ENCODE results near the gene RHBDD1. TPM values are rescaled to one million over a fixed set of nuclear protein-coding genes. Genes with fewer than 3 reads are reported as not detected.

RHBDD1 gene
- polyA plus RNA-seq, 1 donor from 2014 or later = 5.4 TPM

DNA sequence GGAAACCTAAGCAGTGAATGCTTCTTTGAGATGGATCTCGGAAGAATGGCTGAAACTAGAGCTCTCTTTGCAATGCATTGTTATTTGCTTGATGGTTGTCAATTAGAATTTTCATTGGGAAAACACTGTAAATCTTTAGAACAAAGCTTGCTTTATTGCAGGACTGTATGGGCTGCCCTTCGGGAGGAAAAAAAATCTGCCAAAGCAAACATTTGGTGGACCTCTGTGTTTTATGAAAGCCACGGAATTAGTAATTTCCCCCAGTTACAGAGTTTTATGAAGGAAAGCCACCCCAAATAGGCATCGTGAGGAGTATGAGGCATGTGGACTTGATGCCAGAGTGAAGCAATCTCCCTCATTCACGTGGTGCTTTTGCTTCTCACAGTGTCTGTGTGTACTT is 33.5 kb downstream of the RHBDD1 start:
- H3K36me3 ChIP-seq (ENCODE audit: insufficient read depth, low read length) = no peaks in the 10 kb centered on the region
- H3K9ac ChIP-seq (ENCODE audit: low read length) = no peak overlapping the region
- no peaks in the 10 kb centered on the region for H3K79me2 ChIP-seq (replicated peaks; ENCODE audit: insufficient read depth, low read length)
- no peaks in the 10 kb centered on the region for H3F3A ChIP-seq (ENCODE audit: insufficient read depth, low read length, poor library complexity, severe bottlenecking)
- H3K27ac ChIP-seq (ENCODE audit: low read length) = no peak overlapping the region
- no peaks in the 10 kb centered on the region for H3K27me3 ChIP-seq (ENCODE audit: insufficient read depth, low read depth, low read length)
- TF ChIP-seq EZH2 (IDR thresholded peaks at IDR 0.05; ENCODE audit: borderline replicate concordance, insufficient read depth, low read length, poor library complexity, severe bottlenecking) (no peak), REST (IDR thresholded peaks at IDR 0.05; ENCODE audit: borderline replicate concordance) (no peak), EP300 (conservative IDR thresholded peaks at IDR 0.05; ENCODE audit: poor library complexity, severe bottlenecking) (no peak), RAD21 (conservative IDR thresholded peaks at IDR 0.05) (no peak), SMC3 (conservative IDR thresholded peaks at IDR 0.05; ENCODE audit: poor library complexity) (no peak), TAF1 (IDR thresholded peaks at IDR 0.05; ENCODE audit: low read depth) (no peak), MXI1 (conservative IDR thresholded peaks at IDR 0.05; ENCODE audit: poor library complexity, severe bottlenecking) (no peak), POLR2AphosphoS5 (IDR thresholded peaks at IDR 0.05) (no peak)
- TF ChIP-seq, protein P1, sequence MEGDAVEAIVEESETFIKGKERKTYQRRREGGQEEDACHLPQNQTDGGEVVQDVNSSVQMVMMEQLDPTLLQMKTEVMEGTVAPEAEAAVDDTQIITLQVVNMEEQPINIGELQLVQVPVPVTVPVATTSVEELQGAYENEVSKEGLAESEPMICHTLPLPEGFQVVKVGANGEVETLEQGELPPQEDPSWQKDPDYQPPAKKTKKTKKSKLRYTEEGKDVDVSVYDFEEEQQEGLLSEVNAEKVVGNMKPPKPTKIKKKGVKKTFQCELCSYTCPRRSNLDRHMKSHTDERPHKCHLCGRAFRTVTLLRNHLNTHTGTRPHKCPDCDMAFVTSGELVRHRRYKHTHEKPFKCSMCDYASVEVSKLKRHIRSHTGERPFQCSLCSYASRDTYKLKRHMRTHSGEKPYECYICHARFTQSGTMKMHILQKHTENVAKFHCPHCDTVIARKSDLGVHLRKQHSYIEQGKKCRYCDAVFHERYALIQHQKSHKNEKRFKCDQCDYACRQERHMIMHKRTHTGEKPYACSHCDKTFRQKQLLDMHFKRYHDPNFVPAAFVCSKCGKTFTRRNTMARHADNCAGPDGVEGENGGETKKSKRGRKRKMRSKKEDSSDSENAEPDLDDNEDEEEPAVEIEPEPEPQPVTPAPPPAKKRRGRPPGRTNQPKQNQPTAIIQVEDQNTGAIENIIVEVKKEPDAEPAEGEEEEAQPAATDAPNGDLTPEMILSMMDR (IDR thresholded peaks at IDR 0.05; ENCODE audit: poor library complexity, severe bottlenecking) = no peak
- no peaks in the 10 kb centered on the region for H3K9me3 ChIP-seq (ENCODE audit: low read length)
- H2AFZ ChIP-seq (ENCODE audit: low read depth, low read length) = no peak overlapping the region
- H3K4me3 ChIP-seq (ENCODE audit: low read length) = no peak overlapping the region
- H3K9me2 ChIP-seq (ENCODE audit: insufficient read depth, low read length) = no peaks in the 10 kb centered on the region
- no peak overlapping the region for H3K4me2 ChIP-seq (ENCODE audit: low read length)
- no peaks in the 10 kb centered on the region for H4K20me1 ChIP-seq (ENCODE audit: insufficient read depth)

- Histone ChIP-seq H3K36me3 (ENCODE audit: insufficient read depth, low read length) (no peaks in the 10 kb centered on the region), H3K27ac (ENCODE audit: low read length) (no peak overlapping the region), H3K4me3 (ENCODE audit: low read length) (no peak overlapping the region), H3K9me2 (ENCODE audit: insufficient read depth, low read length) (no peaks in the 10 kb centered on the region), H4K20me1 (ENCODE audit: insufficient read depth) (no peaks in the 10 kb centered on the region), H3K9ac (ENCODE audit: low read length) (no peak overlapping the region), H3K9me3 (ENCODE audit: low read length) (no peaks in the 10 kb centered on the region), H3K4me2 (ENCODE audit: low read length) (no peak overlapping the region), H3K27me3 (ENCODE audit: insufficient read depth, low read depth, low read length) (no peaks in the 10 kb centered on the region), H3F3A (ENCODE audit: insufficient read depth, low read length, poor library complexity, severe bottlenecking) (no peaks in the 10 kb centered on the region), H3K79me2 (replicated peaks; ENCODE audit: insufficient read depth, low read length) (no peaks in the 10 kb centered on the region), H2AFZ (ENCODE audit: low read depth, low read length) (no peak overlapping the region)
- no peak for TF ChIP-seq SMC3 (conservative IDR thresholded peaks at IDR 0.05; ENCODE audit: poor library complexity)
- TF ChIP-seq MXI1 (conservative IDR thresholded peaks at IDR 0.05; ENCODE audit: poor library complexity, severe bottlenecking) = no peak
- no peak for TF ChIP-seq POLR2AphosphoS5 (IDR thresholded peaks at IDR 0.05)
- TF ChIP-seq REST (IDR thresholded peaks at IDR 0.05; ENCODE audit: borderline replicate concordance) = no peak
- TF ChIP-seq EP300 (conservative IDR thresholded peaks at IDR 0.05; ENCODE audit: poor library complexity, severe bottlenecking) = no peak
- TF ChIP-seq RAD21 (conservative IDR thresholded peaks at IDR 0.05) = no peak
- TF ChIP-seq TAF1 (IDR thresholded peaks at IDR 0.05; ENCODE audit: low read depth) = no peak
- no peak for TF ChIP-seq EZH2 (IDR thresholded peaks at IDR 0.05; ENCODE audit: borderline replicate concordance, insufficient read depth, low read length, poor library complexity, severe bottlenecking)
- TF ChIP-seq, protein P1 (IDR thresholded peaks at IDR 0.05; ENCODE audit: poor library complexity, severe bottlenecking) = no peak
Measured at GRCh38 chr2:226873051-226873620, 37.3 kb downstream of the RHBDD1 start.
